TTC549 (cell line): ENCODE measurements around the gene RYR3.

Source experiments
- FAIRE-seq: peaks from 2 replicates; lab custom pipeline; 2012; peaks lifted over from hg19 to GRCh38; lab: Jason Lieb, UNC

The RYR3 gene

DNA sequence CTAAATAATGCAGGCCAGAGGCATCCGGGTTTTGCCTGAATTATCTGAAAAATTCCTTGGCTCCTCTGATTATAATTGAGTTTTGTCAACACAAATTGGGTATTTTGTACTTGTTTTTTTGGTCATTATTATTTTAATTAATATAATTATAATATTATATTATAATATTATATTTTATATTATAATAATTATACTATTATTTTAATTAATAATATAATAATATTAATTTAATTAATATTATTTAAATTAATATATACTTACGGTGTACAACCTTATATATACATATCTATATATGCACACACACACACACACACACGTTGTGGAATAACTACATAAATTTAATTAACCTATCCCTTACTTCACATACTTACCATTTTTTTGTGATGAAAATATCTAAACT, 73.5 kb downstream of the RYR3 start:
- peak; percentile 56 for FAIRE-seq

DNA sequence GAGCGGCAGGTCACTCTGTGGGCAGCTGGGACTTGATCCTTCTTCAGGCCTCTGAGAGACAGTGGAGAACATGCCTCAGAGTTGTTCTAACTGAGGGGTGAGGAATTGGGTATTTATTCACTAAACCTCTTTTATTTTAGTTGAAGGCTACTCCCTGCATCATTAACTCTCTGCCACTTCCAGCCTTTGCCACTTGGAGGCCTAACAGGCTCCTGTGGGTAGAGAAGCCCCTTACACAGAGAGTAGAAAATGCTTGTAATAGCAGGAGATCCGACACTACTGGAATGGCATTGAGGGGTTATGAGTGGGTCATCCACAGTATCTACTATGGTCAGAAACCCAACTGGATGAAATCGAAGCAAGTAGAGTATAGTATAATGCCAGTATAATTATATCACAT, 81.7 kb downstream of the RYR3 start:
- no peak for FAIRE-seq

DNA sequence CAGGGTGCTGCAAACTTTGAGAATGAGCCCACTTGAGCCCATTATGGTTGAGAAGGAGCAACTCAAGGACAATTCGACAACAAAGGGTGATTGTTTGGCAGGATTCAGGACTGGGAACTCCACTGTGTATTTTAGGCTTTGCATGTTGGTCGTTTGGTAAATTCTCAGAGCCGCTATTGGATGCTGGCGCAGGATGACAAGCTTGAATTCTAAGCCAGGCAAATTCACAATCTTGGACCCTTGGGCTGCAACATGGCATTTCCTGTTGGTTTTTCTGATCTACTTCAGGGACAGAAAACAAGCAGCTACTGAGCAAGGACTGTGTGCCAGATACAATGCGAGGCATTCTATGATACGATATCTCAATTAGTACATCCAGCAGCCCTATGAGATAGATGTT, 82.8 kb downstream of the RYR3 start:
- no peak for FAIRE-seq

DNA sequence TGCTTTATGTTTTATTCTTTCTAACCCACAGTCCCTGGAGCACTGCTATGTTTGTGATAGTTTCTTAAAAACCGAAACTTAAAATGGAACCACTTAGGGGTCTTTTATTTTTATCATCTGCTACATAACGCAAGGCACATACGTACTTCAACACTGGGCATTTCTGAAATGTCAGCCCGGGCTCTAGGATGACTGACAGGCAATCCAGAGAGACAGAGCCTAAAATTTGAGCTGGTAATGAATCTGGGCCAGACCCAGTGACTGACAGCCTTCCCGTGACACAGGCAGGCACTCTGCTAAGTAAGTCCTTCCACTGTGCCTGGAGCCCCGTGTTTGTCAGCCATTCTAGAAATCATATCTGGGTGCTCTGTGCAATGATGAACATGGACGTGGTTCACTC, 84.6 kb downstream of the RYR3 start:
- FAIRE-seq, result no peak

DNA sequence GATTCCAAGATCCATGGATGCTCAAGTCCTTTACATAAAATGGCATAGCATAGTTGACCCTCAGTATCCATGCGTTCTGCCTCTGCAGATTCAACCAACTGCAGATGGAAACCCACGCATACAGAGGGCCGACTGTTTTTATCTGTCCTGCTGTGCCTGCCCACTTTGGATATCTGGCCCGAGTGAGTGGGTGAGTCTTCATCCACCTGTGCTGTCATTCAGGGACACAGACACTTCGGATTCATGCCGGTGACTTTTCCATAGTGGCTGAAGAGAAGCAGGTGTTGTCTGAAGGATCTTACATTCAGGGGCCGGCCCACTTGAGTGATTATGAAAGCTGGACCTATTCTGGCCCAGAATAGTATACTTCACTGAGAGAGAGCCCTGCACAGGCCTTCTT, 85.1 kb downstream of the RYR3 start:
- no peak for FAIRE-seq

DNA sequence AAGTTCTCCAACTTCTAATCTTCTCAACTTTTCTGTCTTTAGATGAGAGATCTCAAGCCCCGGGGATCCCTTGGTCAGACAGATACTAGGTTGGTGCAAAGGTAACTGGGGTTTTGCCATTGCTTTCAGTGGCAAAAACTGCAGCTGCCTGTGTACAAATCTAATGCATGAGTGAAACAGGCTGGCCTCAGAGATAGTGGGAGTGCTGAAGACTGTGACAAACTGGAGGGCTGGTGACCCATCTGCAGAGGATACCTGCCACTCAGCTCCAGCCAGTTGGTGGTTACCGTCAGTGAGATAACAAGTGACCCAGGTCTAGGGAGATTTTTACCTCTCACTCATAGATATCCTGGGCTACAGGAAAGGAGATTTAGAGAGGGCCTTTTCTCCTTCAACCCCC, 85.7 kb downstream of the RYR3 start:
- no peak for FAIRE-seq

DNA sequence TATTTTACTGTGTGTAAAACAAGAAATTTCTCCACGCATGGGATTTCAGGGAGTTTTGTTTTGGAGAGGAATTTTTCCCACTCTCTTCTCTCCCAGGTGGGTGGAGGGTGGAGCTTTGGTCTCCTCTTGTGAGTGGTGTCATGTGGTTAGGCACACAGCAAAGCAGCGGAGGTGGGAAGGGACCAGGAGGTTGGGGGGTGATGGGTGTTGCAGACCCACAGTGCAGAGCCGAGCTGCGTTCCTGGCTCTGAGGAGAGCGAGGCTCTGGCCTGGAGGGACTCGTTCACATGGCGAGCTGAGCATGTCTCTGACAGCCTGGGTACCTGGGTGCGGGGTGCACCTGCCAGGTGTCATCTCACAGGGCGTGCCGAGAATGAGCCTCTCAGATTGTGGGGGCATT, 87.8 kb downstream of the RYR3 start:
- no peak for FAIRE-seq

DNA sequence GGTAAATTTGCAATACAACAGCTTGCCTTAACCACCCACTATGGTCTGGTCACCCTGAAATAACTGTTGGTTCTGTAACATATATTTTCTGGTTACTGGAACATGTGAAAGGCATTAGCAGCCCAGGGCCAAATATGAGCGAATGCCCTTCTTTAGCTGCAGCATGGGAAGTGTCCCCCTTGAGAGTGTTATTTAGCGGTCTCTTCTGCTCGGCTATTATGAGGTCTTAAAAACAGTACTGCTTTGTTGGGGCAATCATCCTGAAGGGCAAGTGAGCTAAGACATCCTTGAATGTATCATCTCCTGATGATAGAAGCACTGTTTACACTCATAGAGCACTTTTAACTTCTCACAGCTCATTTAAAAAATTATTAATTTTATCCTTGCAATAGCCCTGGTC, 90.2 kb downstream of the RYR3 start:
- no peak for FAIRE-seq

DNA sequence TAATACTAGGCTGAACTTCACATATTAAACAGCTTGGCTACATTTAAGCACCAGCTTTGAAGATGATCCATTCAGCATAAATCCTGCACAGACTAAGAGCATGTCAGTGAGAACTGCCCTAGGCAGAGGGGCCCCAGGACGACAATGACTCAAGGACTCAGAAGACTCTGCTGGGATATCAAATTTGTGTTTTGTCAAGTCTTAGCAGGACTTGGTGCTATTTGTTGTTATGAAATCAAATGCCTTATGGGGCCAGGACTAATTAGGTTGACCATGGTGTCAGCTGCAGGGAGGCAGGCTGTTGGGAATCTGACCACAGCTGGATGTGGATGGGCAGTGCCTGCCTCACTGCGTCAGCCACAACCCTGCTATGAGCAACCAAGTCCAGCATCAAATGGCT, 91.8 kb downstream of the RYR3 start:
- FAIRE-seq, result no peak

DNA sequence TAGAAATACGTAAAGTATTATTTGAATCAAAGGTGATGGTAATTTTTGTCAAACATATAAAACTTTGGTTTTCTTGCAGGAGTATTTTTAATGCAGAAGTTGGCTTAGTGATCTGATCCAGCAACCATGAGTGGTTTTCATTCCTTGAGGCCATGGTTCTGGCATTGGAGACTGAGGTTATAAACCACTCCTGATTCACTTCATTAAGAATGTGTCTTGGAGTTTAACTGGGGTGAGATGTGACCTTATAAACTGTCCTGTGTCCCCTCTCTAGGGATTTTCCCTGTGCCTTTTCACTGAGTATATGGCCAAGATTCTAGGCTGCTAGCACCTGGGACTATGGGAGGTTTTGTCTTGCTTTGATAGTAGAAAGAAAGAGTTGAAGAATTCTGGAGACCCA, 94.3 kb downstream of the RYR3 start:
- FAIRE-seq, result no peak

DNA sequence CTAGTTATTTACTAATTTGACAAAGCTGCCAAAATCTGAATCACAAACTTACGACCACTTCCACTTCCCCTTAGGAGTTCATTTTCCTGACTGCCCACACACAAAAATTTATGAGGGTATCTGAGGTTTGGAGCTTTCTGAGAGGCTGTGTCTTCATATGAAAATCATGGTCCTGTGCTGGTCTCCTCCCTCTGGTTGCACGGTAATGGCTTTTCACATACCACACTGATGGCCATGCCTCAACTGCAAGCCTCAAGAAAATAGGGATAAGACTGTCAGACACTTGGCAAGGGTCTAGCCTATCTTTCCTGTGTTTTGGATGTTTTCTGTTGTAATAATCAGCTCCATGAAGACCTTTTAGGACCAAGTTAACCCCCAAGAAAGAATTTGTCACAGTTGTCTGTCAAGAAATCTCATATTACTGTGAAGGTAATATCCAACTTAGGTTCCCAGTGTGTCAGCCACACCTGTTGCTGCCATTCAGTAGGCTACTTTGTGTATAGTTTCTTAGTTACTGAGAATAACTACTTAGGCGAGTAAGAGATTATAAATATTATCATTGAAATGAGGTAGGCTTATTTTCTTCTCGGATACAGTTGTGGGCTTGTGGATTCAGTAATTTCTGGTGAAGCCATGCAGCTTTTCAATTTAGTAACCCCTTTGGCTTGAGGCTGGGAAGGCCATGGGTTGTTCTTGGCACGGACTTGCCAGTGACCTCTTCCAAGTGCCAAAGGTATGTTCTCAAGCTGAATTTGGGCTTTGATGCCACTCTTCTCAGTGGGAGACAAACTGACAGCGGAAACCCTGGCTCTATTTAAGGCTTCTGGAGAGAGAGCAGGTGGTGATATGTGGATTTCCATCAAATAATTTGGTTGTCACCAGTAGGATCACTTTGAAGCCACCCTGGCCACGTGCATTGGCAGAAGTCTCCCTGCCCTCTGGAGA, 101.1 kb downstream of the RYR3 start:
- no peak for FAIRE-seq

DNA sequence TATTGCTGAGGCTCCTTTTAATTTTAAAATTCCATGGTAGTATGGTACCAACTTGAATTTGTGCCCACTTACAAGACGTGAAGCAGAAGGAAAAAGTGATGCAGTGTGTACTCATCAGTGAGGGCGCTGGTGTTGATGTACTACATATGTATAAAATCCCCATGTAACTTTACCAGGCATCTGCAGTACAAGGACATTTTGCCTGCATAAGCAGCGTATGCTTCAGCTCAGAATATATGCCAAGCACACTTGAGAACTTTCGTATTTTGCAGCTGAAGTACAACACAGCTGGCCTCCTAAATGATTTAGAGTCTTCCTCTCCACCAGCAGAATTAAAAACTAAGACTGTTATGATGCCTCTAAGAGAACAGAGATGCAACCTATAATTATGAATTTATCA, 108.9 kb downstream of the RYR3 start:
- no peak for FAIRE-seq

DNA sequence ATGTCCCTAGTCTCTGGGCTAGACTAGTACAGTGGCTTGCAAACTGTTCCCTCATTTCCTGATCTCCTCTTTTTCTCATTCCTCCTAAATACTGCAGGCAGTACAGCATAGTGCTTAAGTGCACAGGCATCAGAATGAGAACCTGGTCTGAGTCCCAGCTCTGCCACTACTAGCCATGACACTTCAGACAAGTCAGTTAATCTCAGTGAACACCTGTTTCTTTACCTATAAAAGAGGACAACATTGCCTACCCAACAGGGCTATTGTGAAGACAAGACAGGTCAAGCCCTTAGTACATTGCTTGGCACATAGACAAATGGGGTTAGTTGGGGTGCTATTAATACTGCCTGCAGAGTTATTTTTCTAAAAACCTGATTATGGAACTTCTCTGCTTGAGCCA, 113.3 kb downstream of the RYR3 start:
- no peak for FAIRE-seq

DNA sequence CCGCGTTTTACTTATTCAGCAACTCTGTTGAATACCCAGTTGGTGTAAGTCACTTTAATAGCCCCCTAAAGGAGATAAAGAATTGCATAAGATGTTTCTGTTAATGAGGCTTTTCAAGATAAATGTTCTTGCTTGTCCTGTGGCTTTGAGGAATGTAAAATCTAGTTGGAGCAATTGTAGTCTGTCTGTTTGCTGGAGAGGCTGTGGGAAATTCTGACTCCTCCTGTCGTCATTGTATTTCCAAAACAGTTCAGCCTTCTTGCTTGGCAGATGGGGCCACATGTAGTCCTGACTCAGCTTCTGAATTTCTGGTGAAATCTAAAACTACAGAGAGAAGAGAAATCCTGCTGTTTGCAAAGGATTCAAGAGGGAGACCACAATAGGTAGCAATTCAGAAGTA, 114.4 kb downstream of the RYR3 start:
- no peak for FAIRE-seq

DNA sequence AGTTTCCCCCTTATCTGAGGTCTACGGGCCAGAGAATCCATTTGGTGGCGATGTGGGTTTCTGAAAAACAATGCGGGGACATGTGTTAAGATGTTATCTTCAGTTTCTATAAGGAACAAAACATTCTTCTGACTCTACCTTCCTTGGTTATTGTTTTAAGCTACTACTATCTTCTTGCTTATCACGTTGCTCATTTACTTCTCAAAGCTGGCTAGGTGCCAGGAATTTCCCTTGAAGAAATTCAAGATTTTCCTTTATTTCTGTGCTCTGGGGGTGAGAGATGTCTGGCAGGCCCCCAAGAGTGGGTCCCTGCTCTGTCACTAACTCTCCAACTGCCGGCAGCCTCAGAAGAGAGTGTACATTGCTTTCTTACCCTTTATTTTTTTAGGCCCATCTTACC, 119.8 kb downstream of the RYR3 start:
- FAIRE-seq, result no peak

DNA sequence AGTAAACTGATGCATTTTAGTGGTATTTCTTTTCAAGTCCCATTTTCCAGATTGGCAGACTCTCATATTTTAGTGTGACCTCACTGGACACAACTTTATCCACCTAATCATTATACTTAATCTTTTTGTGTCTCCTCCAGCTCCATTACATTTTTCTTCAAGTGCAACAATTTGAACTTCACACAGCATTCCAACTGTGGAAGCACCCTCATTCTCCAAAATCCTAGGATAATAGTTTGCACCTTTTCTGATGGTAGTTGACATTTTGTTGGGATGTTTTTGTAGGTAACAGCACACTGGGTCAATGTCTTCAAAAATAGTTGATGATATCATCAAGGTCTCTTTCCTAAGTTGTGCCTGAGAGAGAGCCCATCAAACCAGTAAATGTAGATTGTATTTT, 123.1 kb downstream of the RYR3 start:
- no peak for FAIRE-seq

DNA sequence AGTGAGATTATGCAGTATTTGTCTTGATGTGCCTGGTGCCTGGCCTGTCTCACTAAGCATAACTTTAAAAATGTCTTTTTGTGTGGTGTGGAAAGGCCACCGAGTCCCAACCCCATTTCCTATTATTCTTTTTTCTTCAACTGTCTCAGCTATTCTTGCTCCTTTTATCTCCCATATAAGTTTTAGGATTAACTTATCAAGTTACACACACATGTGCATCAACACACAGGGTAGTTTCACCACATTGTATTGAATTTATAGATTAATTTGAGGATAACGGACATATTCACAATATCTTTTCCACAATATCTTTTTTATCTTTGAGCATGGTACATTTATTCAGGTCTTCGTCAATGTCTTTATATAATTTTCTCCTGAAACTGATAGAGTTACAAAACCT, 127.6 kb downstream of the RYR3 start:
- FAIRE-seq, result no peak

DNA sequence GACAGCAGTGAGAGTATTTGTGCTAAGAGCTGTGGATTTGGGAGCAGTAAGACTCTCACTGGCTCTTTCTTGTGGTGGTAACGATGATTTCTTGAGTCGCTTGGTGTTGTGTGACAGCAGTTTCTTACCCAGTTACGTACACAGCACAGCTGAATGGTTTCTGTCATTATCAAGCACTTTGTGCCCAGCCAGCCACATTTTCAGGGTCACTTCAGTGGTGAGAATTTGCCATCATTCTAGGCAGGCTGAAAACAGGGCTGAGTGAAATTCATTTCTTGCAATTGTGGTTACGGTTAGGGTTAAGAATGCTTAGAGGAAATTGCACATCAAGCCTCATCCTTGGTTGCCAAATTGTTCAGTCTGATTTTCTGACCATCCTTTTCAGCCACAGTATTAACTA, 130.1 kb downstream of the RYR3 start:
- FAIRE-seq, result no peak

DNA sequence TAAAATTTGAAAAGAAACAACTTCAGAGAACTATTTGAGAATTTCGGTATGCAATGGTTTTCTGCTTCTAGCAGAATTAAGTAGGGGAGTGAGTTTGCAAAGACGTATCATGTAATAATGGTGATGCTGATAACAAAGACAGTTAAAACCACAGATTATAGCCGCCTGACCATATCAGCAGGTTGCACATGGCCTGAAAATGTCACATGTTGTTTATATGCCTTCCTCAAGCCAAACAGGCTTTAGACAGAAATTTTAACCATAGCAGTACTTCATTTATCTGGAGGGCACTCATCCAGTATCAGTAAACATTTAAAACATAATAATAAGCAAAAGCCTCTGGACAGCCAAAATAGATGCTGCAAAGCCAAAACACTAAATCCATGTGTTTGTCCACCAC, 131.7 kb downstream of the RYR3 start:
- no peak for FAIRE-seq

DNA sequence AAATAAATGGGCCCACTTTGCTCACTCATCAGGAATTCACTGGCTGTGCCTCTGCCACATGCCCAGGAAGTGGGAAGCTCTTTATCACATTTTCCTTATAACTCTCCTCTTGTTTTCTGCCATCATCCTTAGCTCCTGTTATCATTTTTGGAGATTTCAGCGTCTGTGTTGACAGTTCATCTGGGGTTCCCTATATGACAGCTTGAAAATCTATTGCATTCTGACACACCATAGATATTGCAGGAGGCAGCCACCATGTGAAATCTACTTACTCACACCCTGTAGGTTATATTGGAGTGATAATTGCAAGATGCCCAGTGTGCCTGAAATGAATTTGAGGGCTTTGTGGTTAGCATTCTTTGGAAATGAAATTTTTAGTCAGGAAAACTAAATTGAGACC, 132.9 kb downstream of the RYR3 start:
- FAIRE-seq, result no peak

DNA sequence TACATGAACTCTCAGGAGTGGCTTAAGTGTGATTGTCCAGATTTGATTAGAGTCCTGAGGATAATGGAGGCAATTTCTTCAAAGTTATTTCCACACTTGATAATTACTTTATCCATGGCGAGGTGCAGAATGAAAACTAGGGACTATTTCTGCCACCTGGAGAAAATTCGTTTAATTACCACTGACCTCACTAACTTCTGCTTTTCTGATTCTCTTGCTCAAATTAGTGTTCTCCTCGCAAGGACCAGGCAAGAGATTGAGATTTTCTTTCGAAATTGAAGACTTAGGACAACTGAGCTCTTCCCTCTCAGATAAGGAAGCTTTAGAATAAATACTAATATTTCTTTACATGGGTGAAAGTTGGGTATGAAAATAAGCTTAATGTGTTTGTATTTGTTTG, 135.2 kb downstream of the RYR3 start:
- no peak for FAIRE-seq

DNA sequence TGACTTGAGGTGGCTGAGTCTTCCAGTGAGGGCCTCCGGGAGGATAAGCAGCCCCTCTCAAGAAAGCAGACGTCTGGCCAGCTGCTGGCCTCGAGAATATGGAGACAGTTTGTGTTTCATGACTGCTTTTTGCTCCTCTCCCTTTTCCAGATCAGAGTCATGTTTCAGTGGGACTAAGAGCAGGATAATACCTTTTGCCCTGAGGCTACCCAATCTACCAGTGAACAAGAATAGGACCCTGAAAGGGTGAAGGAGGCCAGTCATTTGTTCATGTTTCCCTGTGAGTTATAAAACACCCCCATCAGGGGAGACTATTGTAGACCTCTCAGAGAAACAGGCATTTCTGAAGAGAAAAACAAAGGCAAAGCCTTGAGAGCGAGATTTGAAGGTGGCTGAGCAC, 137.4 kb downstream of the RYR3 start:
- FAIRE-seq, result no peak

DNA sequence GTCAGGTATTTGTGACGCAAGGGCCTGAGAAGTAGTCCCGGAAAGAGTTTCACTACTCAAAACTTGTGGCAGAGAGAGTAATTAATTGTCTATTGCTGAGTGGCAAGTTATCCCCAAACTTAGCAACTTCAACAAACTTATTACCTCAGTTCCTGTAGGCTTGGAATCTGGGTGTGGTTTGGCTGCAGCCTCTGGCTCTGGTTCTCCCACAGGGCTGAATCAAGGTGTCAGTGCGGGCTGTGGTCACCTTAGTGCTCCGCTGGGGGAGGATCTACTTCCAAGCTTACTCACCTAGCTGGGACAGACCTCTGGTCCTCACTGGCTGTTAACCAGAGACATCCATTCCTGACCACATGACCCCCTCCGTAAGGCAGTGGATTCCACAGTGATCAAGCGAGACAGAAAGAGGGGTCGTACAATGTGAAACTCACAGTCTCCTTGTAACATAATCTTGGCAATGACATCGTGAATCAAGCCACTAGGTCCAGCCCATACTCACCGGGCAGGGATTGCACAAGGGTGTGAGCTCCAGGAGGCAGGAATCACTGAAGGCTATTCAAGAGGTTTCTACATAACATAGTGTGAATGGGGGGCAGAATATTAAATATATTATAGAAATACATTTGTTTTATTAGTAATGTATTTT, 138.3 kb downstream of the RYR3 start:
- FAIRE-seq, result no peak

DNA sequence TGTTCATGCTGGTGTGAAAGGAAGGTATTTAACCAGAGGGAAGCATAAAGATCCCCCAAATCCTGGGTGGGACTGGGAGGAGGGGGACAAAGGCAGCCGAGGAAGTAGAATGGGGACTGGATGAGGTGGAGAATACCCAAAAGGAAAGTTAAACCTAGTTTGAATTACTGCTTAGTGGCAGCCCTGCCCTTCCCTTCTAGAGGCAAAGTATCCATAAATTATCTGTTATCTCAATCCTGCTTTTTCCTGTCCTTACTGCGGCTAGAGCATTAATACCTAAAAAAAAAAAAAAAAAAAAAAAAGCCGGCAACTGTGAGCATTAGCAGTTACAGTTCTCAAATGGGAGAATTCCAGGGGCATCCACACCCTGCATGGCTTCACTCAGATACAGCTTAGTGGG, 139.0 kb downstream of the RYR3 start:
- FAIRE-seq, result no peak
